HepG2 (cell line): ENCODE measurements around the gene MICA. TPM values are rescaled to one million over a fixed set of nuclear protein-coding genes. Genes with fewer than 3 reads are reported as not detected.

ENCODE experiments used
- ATAC-seq: fragments of 200-7000 bp; cut with Tn5 transposase; 3 replicates; pipeline ENCODE4 v1.9.1; 2020; ENCODE audit warnings: mild to moderate bottlenecking, moderate library complexity
- BruUV-seq: library from RNA; stranded (reverse); fragments of 400-500 nt; replicated peaks from 2 replicates; lab custom pipeline; 2021; lab: Mats Ljungman, UMichigan
- CTCF ChIA-PET: fragments of 300-600 bp; formaldehyde crosslinking; extraction: SDS; loops from one replicate; lab custom pipeline; 2021; ENCODE audit warnings: low total read pairs, inconsistent platforms, low intra/inter-chr PET ratio; lab: Yijun Ruan, JAX
- POLR2A ChIA-PET: fragments of 350-600 bp; sonication (Branson Sonifier 250); formaldehyde crosslinking; loops from one replicate; lab custom pipeline; 2020; ENCODE audit warnings: antibody characterized with exemption, inconsistent platforms; lab: Yijun Ruan, JAX
- DNase-seq: peaks from one replicate; pipeline ENCODE4 v3.0.0-alpha.2; 2015; ENCODE audit warnings: low spot score
- FAIRE-seq: peaks from 3 replicates; lab custom pipeline; 2011; peaks lifted over from hg19 to GRCh38; lab: Jason Lieb, UNC
- H2AFZ ChIP-seq: one replicate; pipeline ENCODE4 v1.6.1; 2011; ENCODE audit warnings: low read length, inconsistent platforms
- H3K27ac ChIP-seq: fragments of 300-600 bp; 3 replicates; pipeline ENCODE4 v1.8.0; 2011; ENCODE audit warnings: mixed run types, mild to moderate bottlenecking, mixed read lengths, low read length, inconsistent platforms; ENCODE audit not compliant: insufficient read depth; ENCODE audit errors: extremely low read length
- H3K27me3 ChIP-seq, 2 experiments: fragments of 200-600 bp in 1 of 2; 2 replicates in 1 of 2; 3 replicates in 1 of 2; pipeline versions ENCODE4 v1.6.0 to v1.8.0; 2011; ENCODE audit warnings: low read length in 2 of 2, mild to moderate bottlenecking in 2 of 2, moderate library complexity in 2 of 2, inconsistent platforms in 1 of 2; ENCODE audit not compliant: insufficient read depth in 2 of 2, control insufficient read depth in 1 of 2
- H3K36me3 ChIP-seq, 2 experiments: fragments of 200-600 bp in 1 of 2; replicated peaks in 1 of 2; 2 replicates in 1 of 2; 3 replicates in 1 of 2; pipeline versions ENCODE4 v1.5.1 to v1.8.0; 2011; ENCODE audit warnings: low read length in 2 of 2, inconsistent platforms in 1 of 2; ENCODE audit not compliant: insufficient read depth in 2 of 2, control insufficient read depth in 1 of 2
- H3K4me1 ChIP-seq: 2 replicates; pipeline ENCODE4 v1.5.1; 2012; ENCODE audit warnings: low read length, inconsistent platforms; ENCODE audit not compliant: insufficient read depth
- H3K4me2 ChIP-seq: 2 replicates; pipeline ENCODE4 v1.6.0; 2011; ENCODE audit warnings: low read depth, low read length, inconsistent platforms
- H3K4me3 ChIP-seq, 3 experiments: fragments of 200-600 bp in 1 of 3; sonication (generic), shearing (Covaris generic) in 1 of 3; replicated peaks in 1 of 3; 2 replicates each; pipeline ENCODE4 v1.5.1; 2011 to 2016; ENCODE audit warnings: low read length in 3 of 3, inconsistent platforms in 2 of 3, low read depth in 2 of 3, mild to moderate bottlenecking in 2 of 3, control low read depth in 1 of 3, mixed read lengths in 1 of 3; ENCODE audit not compliant: insufficient read depth in 1 of 3
- H3K79me2 ChIP-seq: one replicate; pipeline ENCODE4 v1.6.1; 2011; ENCODE audit warnings: low read length, inconsistent platforms; ENCODE audit not compliant: insufficient read depth
- H3K9ac ChIP-seq: 2 replicates; pipeline ENCODE4 v1.6.0; 2011; ENCODE audit warnings: mild to moderate bottlenecking, low read depth, low read length, inconsistent platforms; ENCODE audit not compliant: insufficient read depth
- H3K9me3 ChIP-seq: 2 replicates; pipeline ENCODE4 v1.5.1; 2012; ENCODE audit warnings: mild to moderate bottlenecking, low read length
- H4K20me1 ChIP-seq: 2 replicates; pipeline ENCODE4 v1.6.0; 2011; ENCODE audit warnings: inconsistent platforms, mild to moderate bottlenecking, low read length, moderate library complexity; ENCODE audit not compliant: insufficient read depth
- AGO2 ChIP-seq: fragments of 200-400 bp; formaldehyde crosslinking; optimal IDR thresholded peaks from 2 replicates; pipeline ENCODE3; 2017; ENCODE audit warnings: mild to moderate bottlenecking, low read depth, low read length, moderate library complexity
- AHR ChIP-seq: IDR thresholded peaks from 2 replicates; pipeline ENCODE4 v1.6.1; 2018; ENCODE audit warnings: missing genetic modification reagents, missing compliant biosample characterization
- ATF1 ChIP-seq: IDR thresholded peaks from 2 replicates; pipeline ENCODE4 v1.6.1; 2016; ENCODE audit warnings: mild to moderate bottlenecking, control low read depth
- EHMT2 ChIP-seq: fragments of 200-600 bp; sonication (generic); IDR thresholded peaks from 2 replicates; pipeline ENCODE4 v1.7.0; 2017; ENCODE audit warnings: antibody characterized with exemption, low read depth, low read length, borderline replicate concordance
- GABPA ChIP-seq, 2 experiments: IDR thresholded peaks; 2 replicates each; pipeline ENCODE4 v1.6.1; 2011 to 2016; ENCODE audit warnings: low read depth in 2 of 2, low read length in 1 of 2, missing biosample characterization in 1 of 2, missing genetic modification characterization in 1 of 2
- HIVEP1 ChIP-seq: sonication (generic); formaldehyde crosslinking; IDR thresholded peaks from 2 replicates; pipeline ENCODE4 v1.4.0; 2020; ENCODE audit warnings: mild to moderate bottlenecking, missing genetic modification reagents
- HNRNPK ChIP-seq: fragments of 200-400 bp; formaldehyde crosslinking; IDR thresholded peaks from 2 replicates; pipeline ENCODE4 v1.6.1; 2018; ENCODE audit warnings: low read length, low read depth, moderate library complexity, mild to moderate bottlenecking; ENCODE audit not compliant: poor library complexity, severe bottlenecking
- KDM2A ChIP-seq: sonication (generic); formaldehyde crosslinking; IDR thresholded peaks from 2 replicates; pipeline ENCODE4 v1.4.0; 2020; ENCODE audit warnings: low read depth, missing genetic modification reagents, borderline replicate concordance
- MAFF ChIP-seq: IDR thresholded peaks from 2 replicates; pipeline ENCODE4 v1.6.1; 2011; ENCODE audit warnings: low read depth, low read length, improper control_type of control experiment
- NR2C2 ChIP-seq: sonication (generic); formaldehyde crosslinking; IDR thresholded peaks from 2 replicates; pipeline ENCODE4 v1.4.0; 2020; ENCODE audit warnings: missing genetic modification reagents, mild to moderate bottlenecking, moderate library complexity, borderline replicate concordance
- XRCC5 ChIP-seq: fragments of 200-400 bp; formaldehyde crosslinking; optimal IDR thresholded peaks from 2 replicates; pipeline ENCODE3; 2017; ENCODE audit warnings: mild to moderate bottlenecking, low read length
- ZNF772 ChIP-seq: sonication (generic); formaldehyde crosslinking; IDR thresholded peaks from 2 replicates; pipeline ENCODE4 v1.5.0; 2020; ENCODE audit warnings: mild to moderate bottlenecking, missing genetic modification reagents
- ZNF776 ChIP-seq: sonication (generic); formaldehyde crosslinking; IDR thresholded peaks from 2 replicates; pipeline ENCODE4 v1.4.0; 2020; ENCODE audit warnings: mild to moderate bottlenecking, missing genetic modification reagents
- ZNF788 ChIP-seq: sonication (generic); formaldehyde crosslinking; IDR thresholded peaks from 2 replicates; pipeline ENCODE4 v1.5.0; 2020; ENCODE audit warnings: mild to moderate bottlenecking, missing genetic modification reagents, borderline replicate concordance
- WGBS: methylation state at CpG from one replicate; pipeline ENCODE4 v1.1.6; 2017; ENCODE audit warnings: low lambda C conversion rate; 5-methylcytosine and 5-hydroxymethylcytosine counted together
- in situ Hi-C: cut with HindIII; loops from 2 replicates; pipeline ENCODE4 v1.10.0; 2017; ENCODE audit warnings: low pct_unique_long_range_greater_than_20kb; ENCODE audit not compliant: extremely low pct_ligation_motif_present
- intact Hi-C: fragments of 100-400 bp; cut with micrococcal nuclease; formaldehyde crosslinking; loops from one replicate; pipeline ENCODE4 v1.10.0; 2022; ENCODE audit not compliant: unreplicated experiment
- polyA plus RNA-seq, 8 experiments: library from polyadenylated mRNA; depleted of rRNA in 3 of 8; stranded (reverse) in 7 of 8; unstranded in 1 of 8; fragments of >200 nt; fragmentation: Illumina TruSeq in 4 of 8; extraction: Trizol in 4 of 8; gene quantifications; 2 replicates each; pipeline versions ENCODE4 v1.2.1 to v1.2.3, GENCODE V29; 2011 to 2016; ENCODE audit warnings: low read depth in 4 of 8, missing spikeins in 1 of 8, mixed read lengths in 1 of 8; ENCODE audit not compliant: insufficient read depth in 1 of 8
- total RNA-seq, 5 experiments: library from RNA; depleted of rRNA; stranded (reverse); fragments of >200 nt; fragmentation: Illumina TruSeq; extraction: Trizol; gene quantifications; 2 replicates each; pipeline ENCODE4 v1.2.3, GENCODE V29; 2016; ENCODE audit warnings: low read depth in 1 of 5
- TF ChIP-seq, protein P1 (sequence below): sonication (generic); formaldehyde crosslinking; IDR thresholded peaks from 2 replicates; pipeline ENCODE4 v1.8.1; 2023; ENCODE audit warnings: mild to moderate bottlenecking, missing genetic modification reagents

Gene MICA
- total and polyA plus RNA-seq, 2 of the 13 experiments (the other 11 are each of a cell fraction or from before 2014, with no cell fraction given), result 21.6 to 38.1 TPM

DNA sequence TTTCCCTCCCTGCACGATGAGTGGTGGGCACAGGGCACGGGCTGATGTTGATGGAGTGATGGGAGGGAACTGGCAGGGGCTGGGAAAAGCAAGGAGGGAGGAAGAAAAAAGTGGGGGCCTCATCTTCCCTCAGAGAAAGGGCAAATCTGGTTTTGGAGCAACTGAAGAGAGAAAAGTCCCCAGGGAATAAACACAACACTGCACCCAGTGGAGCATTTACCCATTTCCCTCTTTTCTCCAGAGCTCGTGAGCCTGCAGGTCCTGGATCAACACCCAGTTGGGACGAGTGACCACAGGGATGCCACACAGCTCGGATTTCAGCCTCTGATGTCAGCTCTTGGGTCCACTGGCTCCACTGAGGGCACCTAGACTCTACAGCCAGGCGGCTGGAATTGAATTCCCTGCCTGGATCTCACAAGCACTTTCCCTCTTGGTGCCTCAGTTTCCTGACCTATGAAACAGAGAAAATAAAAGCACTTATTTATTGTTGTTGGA lies 11.4 kb downstream of the MICA start:
- Histone ChIP-seq H3K4me3 (no peak overlapping the region), H3K4me2 (peak overlapping the region; percentile 44), H3K36me3 (peaks cover 19 to 26% of the 10 kb centered on the region in 2 experiments), H3K27me3 (no peaks in the 10 kb centered on the region), H3K9ac (no peak overlapping the region), H3K9me3 (no peaks in the 10 kb centered on the region), H3K27ac (peak overlapping the region; percentile 42), H4K20me1 (peaks cover 7% of the 10 kb centered on the region; the same call in 1 of the 2 replicates), H3K4me1 (peaks cover 22% of the 10 kb centered on the region), H2AFZ (no peak overlapping the region), H3K79me2 (peaks cover 2% of the 10 kb centered on the region)
- 52% methylated on average over 6 of the region's 6 CpGs for WGBS
- ChIA-PET POLR2A (interaction anchor here (0.8 to 2.2 kb wide), 3 partner anchors 12 to 28 kb away, joined by 3 to 10 read pairs (median 5); partner anchors contain the start of gene MICA), CTCF (no interaction called here)
- DNase-seq (no peak), FAIRE-seq (no peak), ATAC-seq (peak; percentile 41)
- in situ Hi-C loops (no loop called here), intact Hi-C loops (no loop called here)
- TF ChIP-seq AHR (CRISPR knock-in tag) (no peak), NR2C2 (CRISPR knock-in tag) (no peak), HIVEP1 (0 out of 2 replicates have a peak, but pooled peaks have one; percentile 3), ZNF788 (no peak), GABPA (IDR thresholded peaks at IDR 0.05; ENCODE audit: low read depth, low read length) (no peak), GABPA (CRISPR knock-in tag; IDR thresholded peaks at IDR 0.05; ENCODE audit: low read depth) (no peak), ATF1 (no peak)
- BruUV-seq, result no TSS peak

DNA sequence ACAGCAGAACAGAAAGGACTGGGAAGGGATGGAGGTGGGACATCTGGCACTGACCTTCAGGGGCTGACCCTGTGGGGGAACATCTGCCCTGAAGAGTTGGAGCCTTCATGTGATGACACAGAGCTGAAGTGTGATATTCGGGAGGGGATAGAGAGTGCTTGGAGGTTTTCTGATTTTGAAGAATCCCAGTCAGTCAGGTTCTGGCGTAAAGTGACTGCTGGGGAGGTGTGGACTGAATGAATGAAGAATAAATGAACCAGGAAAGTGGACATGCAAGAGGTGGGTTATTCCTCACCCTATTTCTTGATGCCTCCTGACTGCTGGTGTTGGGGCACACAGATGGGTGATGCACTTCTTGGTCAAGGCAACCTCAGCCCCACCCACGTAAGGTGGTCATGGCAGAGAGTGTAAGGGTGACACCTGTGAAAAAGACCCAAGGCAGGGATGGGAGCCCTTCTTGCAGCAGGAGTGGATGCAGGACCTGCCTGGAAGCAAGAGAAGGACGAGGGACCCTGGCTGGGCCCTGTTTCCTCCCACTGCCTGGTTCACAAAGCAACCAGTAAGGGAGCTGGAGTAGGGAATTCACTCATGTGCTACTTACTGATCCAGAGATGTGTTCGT lies 13.1 kb downstream of the MICA start:
- peaks cover 9 to 14% of the 10 kb centered on the region in 2 experiments for H3K36me3 ChIP-seq
- BruUV-seq, result no TSS peak
- no peak overlapping the region for H3K27ac ChIP-seq
- H2AFZ ChIP-seq, result no peak overlapping the region
- FAIRE-seq, result no peak
- POLR2A ChIA-PET, result no interaction called here
- peaks cover 2% of the 10 kb centered on the region for H3K79me2 ChIP-seq
- 96% methylated on average over 5 of the region's 5 CpGs for whole genome bisulfite sequencing
- in situ Hi-C loops, result no loop called here
- peaks cover 22% of the 10 kb centered on the region for H3K4me1 ChIP-seq
- intact Hi-C loops, result no loop called here
- CTCF ChIA-PET, result no interaction called here
- H3K9me3 ChIP-seq, result no peaks in the 10 kb centered on the region
- no peaks in the 10 kb centered on the region for H3K27me3 ChIP-seq
- no peak overlapping the region for H3K4me2 ChIP-seq
- no peak overlapping the region for H3K4me3 ChIP-seq
- H3K9ac ChIP-seq, result no peak overlapping the region
- ATAC-seq, result no peak
- no peak for DNase-seq
- peaks cover 4% of the 10 kb centered on the region; the same call in 1 of the 2 replicates for H4K20me1 ChIP-seq
- TF ChIP-seq XRCC5 (no peak), AGO2 (peak; percentile 21), KDM2A (peak; percentile 50; the same call in 1 of the 2 replicates), MAFF (no peak), ZNF772 (CRISPR knock-in tag) (no peak), HNRNPK (no peak), EHMT2 (no peak), ZNF776 (CRISPR knock-in tag) (no peak)
- TF ChIP-seq, protein P1, sequence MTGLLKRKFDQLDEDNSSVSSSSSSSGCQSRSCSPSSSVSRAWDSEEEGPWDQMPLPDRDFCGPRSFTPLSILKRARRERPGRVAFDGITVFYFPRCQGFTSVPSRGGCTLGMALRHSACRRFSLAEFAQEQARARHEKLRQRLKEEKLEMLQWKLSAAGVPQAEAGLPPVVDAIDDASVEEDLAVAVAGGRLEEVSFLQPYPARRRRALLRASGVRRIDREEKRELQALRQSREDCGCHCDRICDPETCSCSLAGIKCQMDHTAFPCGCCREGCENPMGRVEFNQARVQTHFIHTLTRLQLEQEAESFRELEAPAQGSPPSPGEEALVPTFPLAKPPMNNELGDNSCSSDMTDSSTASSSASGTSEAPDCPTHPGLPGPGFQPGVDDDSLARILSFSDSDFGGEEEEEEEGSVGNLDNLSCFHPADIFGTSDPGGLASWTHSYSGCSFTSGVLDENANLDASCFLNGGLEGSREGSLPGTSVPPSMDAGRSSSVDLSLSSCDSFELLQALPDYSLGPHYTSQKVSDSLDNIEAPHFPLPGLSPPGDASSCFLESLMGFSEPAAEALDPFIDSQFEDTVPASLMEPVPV (CRISPR knock-in tag), result no peak
